ENCODE data around the gene PVALEF.

PVALEF gene

DNA sequence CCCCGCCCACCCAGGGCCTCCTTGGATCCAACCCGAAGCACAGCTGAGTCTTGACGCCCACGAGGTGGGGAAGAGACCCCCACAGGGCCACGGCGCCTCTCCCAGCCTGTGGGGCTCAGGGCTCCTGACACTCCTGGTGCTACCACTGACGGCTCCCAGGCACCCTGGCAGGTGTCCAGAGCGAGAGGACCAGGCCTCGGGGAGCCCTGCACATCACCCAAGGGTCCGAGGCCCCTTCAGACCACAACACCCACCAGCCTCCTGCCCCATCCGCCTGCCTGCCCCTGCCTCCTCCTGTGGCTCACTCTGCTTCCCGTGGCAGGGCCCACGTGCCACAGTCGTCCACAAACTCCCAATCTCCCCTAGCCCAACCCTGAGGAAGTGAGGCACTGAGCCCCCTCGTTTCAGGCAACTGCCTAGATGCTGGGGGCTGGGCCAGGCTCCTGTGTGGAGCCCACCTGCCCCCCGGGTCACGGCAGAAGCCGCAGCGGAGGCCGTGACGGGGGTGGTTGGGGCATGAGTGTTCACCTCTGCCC lies 29.0 kb downstream of the PVALEF start:
- Mint-ChIP-seq H3K9me3 (no peaks in the 10 kb centered on the region), H3K27ac (no peak overlapping the region), H3K36me3 (ENCODE audit: low read depth) (no peaks in the 10 kb centered on the region)

GRCh38 chr17:81194941-81195901 lies 29.9 kb downstream of the PVALEF start:
- no peak overlapping the region for H3K27ac Mint-ChIP-seq
- H3K4me3 Mint-ChIP-seq = no peak overlapping the region
- H3K4me1 Mint-ChIP-seq (ENCODE audit: low read depth) = no peaks in the 10 kb centered on the region
- H3K27me3 Mint-ChIP-seq (ENCODE audit: low read depth) = no peaks in the 10 kb centered on the region
- H3K9me3 Mint-ChIP-seq = no peaks in the 10 kb centered on the region
- DNase-seq (ENCODE audit: low spot score) = no peak
- H3K36me3 Mint-ChIP-seq (ENCODE audit: low read depth) = no peaks in the 10 kb centered on the region

More for the DNA sequence above, 29.0 kb downstream of the PVALEF start:
- Mint-ChIP-seq H3K4me3 (no peak overlapping the region), H3K4me1 (ENCODE audit: low read depth) (no peaks in the 10 kb centered on the region), H3K27me3 (ENCODE audit: low read depth) (no peaks in the 10 kb centered on the region)
- no peak for DNase-seq (ENCODE audit: low spot score)

DNA sequence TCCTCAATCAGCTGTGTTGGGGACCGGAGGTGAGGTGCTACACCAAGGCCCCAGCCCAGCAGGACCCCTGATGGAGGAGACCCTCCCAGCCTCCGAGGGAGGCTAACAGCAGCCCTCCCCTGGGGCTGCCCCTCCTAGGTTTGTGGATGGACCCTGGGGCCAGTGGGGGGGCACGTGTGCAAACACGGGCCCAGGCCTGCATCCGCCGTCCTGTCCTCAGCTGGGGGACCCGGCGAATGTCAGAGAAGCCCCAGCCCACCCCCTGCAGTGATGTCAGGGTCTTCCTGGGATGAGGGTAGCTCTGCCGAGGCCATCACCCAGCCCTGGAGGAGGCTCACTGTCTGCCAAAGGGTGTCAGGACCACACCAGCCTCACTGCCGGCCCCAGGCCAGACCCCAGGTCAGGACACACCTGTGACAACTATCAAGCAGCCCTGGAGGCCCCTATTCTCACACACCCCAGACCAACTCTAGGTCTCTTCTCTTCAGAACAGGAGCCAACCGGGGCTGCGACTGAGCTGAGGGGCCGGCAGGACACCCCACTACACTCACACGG lies 30.7 kb downstream of the PVALEF start:
- H3K4me1 Mint-ChIP-seq (ENCODE audit: low read depth) = no peaks in the 10 kb centered on the region
- H3K4me3 Mint-ChIP-seq = no peak overlapping the region
- H3K27ac Mint-ChIP-seq = no peak overlapping the region
- no peak for DNase-seq (ENCODE audit: low spot score)
- no peaks in the 10 kb centered on the region for H3K9me3 Mint-ChIP-seq
- no peaks in the 10 kb centered on the region for H3K36me3 Mint-ChIP-seq (ENCODE audit: low read depth)
- H3K27me3 Mint-ChIP-seq (ENCODE audit: low read depth) = no peaks in the 10 kb centered on the region

DNA sequence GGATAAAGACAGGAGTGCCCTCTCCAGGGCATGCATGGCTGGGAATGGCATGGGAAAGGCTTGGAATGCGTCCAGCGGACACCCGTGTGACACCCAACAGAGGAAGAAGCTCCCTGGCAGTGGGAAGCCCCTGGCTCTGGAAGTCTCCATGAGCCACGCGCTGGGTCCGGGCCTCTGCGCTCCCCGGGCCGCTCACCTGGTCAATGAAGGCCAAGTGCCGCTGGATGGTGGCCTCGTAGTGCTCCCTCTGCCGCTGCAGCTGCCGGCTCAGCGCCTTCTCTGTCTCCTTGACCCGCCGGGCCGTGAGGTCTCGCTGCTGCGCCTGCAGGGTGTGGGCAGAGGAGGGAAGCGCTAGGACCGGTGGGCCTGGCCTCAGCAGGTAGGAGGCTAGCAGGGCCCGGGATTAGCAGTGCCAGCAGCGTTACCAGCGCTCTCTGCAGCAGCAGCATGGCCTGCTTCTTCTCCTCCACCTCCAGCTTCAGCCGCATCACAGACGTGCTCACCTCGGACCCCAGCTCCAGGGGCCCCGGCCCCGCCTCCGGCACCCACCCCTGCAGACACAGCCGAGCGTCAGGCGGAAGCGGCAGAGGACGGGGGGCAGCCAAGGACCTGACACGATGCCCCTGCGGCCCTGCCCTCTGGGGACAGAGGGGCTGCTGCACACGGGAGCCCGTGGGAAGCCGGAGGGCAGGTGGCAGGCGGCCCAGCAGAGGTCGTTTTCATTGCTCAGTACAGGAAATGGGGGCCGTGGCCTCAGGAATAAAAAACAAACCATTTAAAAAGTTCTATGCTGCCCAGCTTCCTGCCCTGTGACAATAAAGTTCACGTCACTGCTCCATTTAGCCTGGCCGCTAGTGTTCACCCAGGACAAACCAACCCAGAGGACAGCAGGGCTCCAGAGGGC lies 31.4 kb downstream of the PVALEF start:
- Mint-ChIP-seq H3K36me3 (ENCODE audit: low read depth) (no peaks in the 10 kb centered on the region), H3K27ac (no peak overlapping the region), H3K4me1 (ENCODE audit: low read depth) (no peaks in the 10 kb centered on the region), H3K9me3 (no peaks in the 10 kb centered on the region), H3K4me3 (no peak overlapping the region), H3K27me3 (ENCODE audit: low read depth) (no peaks in the 10 kb centered on the region)
- no peak for DNase-seq (ENCODE audit: low spot score)

GRCh38 chr17:81197409-81197795 lies 32.1 kb downstream of the PVALEF start:
- H3K27ac Mint-ChIP-seq = no peak overlapping the region
- H3K36me3 Mint-ChIP-seq (ENCODE audit: low read depth) = no peaks in the 10 kb centered on the region
- no peak overlapping the region for H3K4me3 Mint-ChIP-seq
- H3K4me1 Mint-ChIP-seq (ENCODE audit: low read depth) = no peaks in the 10 kb centered on the region
- no peaks in the 10 kb centered on the region for H3K9me3 Mint-ChIP-seq
- H3K27me3 Mint-ChIP-seq (ENCODE audit: low read depth) = no peaks in the 10 kb centered on the region
- DNase-seq (ENCODE audit: low spot score) = no peak

GRCh38 chr17:81197831-81198490 lies 32.7 kb downstream of the PVALEF start:
- DNase-seq (ENCODE audit: low spot score) = no peak
- Mint-ChIP-seq H3K27ac (no peak overlapping the region), H3K4me3 (no peak overlapping the region), H3K4me1 (ENCODE audit: low read depth) (no peaks in the 10 kb centered on the region), H3K36me3 (ENCODE audit: low read depth) (no peaks in the 10 kb centered on the region), H3K27me3 (ENCODE audit: low read depth) (no peaks in the 10 kb centered on the region), H3K9me3 (no peaks in the 10 kb centered on the region)

DNA sequence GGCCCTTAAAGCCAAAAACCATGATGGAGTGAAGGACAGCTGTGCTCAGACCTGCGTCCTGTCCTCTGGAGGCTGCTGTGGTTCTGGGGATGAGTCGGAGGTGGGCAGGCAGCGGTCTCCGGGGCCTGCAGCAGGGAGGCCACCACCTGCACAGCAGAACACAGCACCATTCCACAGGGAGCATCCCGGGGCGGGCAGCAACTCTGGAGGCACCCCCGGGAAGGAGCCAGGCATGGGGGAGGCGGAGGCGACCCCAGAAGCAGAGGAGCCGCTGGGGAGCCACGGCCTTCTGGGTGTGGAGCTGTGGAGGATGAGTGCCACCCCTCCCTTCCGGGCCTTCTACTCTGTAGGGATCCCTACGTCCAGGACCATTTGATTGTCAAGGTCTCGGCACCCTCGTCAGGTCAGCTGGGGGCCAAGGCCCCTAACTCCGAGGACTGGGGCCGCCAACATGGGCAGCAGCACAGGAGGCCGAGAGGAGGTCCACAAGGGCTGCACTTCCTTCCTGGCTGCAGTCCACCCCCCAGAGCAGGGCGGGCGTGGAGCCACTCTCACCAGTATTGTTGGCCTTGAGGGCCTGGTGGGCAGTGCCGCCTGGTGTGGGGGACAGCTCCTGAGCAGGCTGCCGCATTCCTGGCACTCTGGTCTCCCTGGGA lies 33.6 kb downstream of the PVALEF start:
- Mint-ChIP-seq H3K4me1 (ENCODE audit: low read depth) (no peaks in the 10 kb centered on the region), H3K4me3 (no peak overlapping the region), H3K36me3 (ENCODE audit: low read depth) (no peaks in the 10 kb centered on the region), H3K9me3 (no peaks in the 10 kb centered on the region), H3K27me3 (ENCODE audit: low read depth) (no peaks in the 10 kb centered on the region), H3K27ac (no peak overlapping the region)
- DNase-seq (ENCODE audit: low spot score) = no peak

DNA sequence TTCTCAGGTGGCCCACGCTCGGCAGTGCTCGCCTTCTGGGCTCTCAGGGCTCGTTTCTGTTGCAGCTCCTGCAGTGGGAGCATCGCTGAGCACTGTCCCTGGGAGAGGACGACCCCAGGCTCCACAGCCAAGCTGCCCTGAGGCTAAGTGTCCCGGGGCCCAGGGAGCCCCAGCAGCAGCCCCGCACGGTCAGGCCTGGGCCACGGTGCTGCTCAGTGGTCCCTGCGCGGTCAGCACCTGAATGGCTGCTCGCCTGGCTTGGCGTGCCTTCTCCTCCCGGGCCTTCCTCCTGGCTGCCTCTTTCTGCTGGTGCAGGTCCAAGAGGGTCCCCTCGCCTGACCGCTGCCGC lies 34.1 kb downstream of the PVALEF start:
- Mint-ChIP-seq H3K9me3 (no peaks in the 10 kb centered on the region), H3K4me1 (ENCODE audit: low read depth) (no peaks in the 10 kb centered on the region), H3K4me3 (no peak overlapping the region), H3K27me3 (ENCODE audit: low read depth) (no peaks in the 10 kb centered on the region), H3K27ac (no peak overlapping the region), H3K36me3 (ENCODE audit: low read depth) (no peaks in the 10 kb centered on the region)
- no peak for DNase-seq (ENCODE audit: low spot score)

DNA sequence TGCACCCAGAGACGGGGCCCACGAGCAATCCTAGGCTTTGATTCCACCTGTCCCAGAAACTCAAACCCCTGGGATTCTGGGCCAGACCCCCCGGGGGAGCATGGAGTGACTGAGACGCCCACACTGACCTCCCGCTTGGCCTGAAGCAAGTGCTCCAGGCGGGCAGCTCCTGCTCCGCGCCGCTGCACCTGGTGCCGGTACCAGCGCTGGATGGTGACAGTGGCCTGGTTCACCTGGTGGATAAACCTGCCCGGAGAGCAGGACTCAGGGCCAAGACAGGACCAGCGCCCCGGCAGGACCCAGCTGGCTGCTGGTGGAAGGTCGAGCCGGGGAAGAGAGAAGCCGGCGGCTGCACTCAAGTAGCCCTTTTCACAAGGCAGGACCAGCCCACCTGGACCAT lies 34.9 kb downstream of the PVALEF start:
- Mint-ChIP-seq H3K4me1 (ENCODE audit: low read depth) (no peaks in the 10 kb centered on the region), H3K27ac (no peak overlapping the region), H3K9me3 (no peaks in the 10 kb centered on the region)

DNA sequence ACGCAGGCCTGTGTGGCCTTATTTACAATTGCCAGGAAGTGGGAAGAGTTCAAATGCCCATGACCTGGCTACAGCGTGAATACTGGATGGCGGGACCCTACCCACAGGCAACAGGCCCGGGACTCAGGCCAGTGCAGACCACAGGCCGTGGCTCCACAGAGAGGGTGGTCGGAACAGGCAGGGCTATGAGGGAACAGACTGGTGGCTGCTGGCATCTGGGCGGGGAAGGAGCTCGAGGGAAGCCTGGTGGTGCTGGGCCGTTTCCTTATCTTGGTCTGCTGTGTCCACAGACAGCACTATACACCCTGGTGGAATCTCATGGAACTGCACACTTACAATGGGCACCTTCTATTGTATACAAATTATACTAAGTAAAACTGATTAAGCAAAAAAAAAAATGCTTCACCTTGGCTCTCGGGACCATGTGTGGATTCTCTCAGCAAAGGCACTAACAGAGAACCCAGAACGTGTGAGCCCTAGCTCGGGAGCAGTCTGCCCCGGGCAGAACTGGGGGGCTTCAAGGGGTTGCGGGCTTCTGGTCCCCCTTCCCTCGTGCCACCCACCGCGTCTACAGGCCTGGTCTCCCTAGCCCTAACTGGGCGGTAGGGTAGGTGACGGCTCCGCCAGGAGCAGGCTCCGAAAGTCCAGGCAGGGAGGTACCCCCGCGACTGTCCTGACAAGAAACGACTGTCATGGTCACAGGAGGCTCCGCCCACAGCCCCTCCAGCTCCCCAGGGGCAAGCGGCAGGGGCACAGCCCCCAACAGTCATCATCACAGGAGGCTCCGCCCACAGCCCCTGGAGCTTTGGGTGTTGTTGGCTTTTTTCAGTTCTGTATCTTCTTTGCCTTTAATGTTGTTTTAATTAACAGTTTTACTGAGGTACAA lies 35.6 kb downstream of the PVALEF start:
- Mint-ChIP-seq H3K27ac (no peak overlapping the region), H3K4me3 (no peak overlapping the region), H3K4me1 (ENCODE audit: low read depth) (no peaks in the 10 kb centered on the region), H3K36me3 (ENCODE audit: low read depth) (no peaks in the 10 kb centered on the region), H3K9me3 (no peaks in the 10 kb centered on the region), H3K27me3 (ENCODE audit: low read depth) (no peaks in the 10 kb centered on the region)
- no peak for DNase-seq (ENCODE audit: low spot score)

More for the DNA sequence above, 34.9 kb downstream of the PVALEF start:
- Mint-ChIP-seq H3K27me3 (ENCODE audit: low read depth) (no peaks in the 10 kb centered on the region), H3K4me3 (no peak overlapping the region), H3K36me3 (ENCODE audit: low read depth) (no peaks in the 10 kb centered on the region)
- no peak for DNase-seq (ENCODE audit: low spot score)

GRCh38 chr17:81202318-81202717 lies 37.0 kb downstream of the PVALEF start:
- H3K27me3 Mint-ChIP-seq (ENCODE audit: low read depth) = no peaks in the 10 kb centered on the region
- no peak overlapping the region for H3K4me3 Mint-ChIP-seq
- H3K9me3 Mint-ChIP-seq = no peaks in the 10 kb centered on the region
- no peak overlapping the region for H3K27ac Mint-ChIP-seq
- no peaks in the 10 kb centered on the region for H3K36me3 Mint-ChIP-seq (ENCODE audit: low read depth)
- DNase-seq (ENCODE audit: low spot score) = no peak
- no peaks in the 10 kb centered on the region for H3K4me1 Mint-ChIP-seq (ENCODE audit: low read depth)

- H3K27me3 Mint-ChIP-seq (ENCODE audit: low read depth) = no peaks in the 10 kb centered on the region
- H3K9me3 Mint-ChIP-seq = no peaks in the 10 kb centered on the region
- H3K4me3 Mint-ChIP-seq = no peak overlapping the region
- H3K4me1 Mint-ChIP-seq (ENCODE audit: low read depth) = no peaks in the 10 kb centered on the region
- no peak overlapping the region for H3K27ac Mint-ChIP-seq
- no peak for DNase-seq (ENCODE audit: low spot score)
- no peaks in the 10 kb centered on the region for H3K36me3 Mint-ChIP-seq (ENCODE audit: low read depth)
These were observed 37.8 kb downstream of the PVALEF start for GRCh38 chr17:81203136-81203535.

All from T-helper 2 cell treated with Interferon-gamma antibody and Interleukin-4, amounts not matched to agents 5 μg/mL and 100 μg/mL, for 36 hours (primary cell).